Stimulated activated naive B cell treated with anti-CD40 and anti-IgM and Interleukin-4, amounts not matched to agents 10 μg/mL and 1 μg/mL and 100 μg/mL, for 72 hours (primary cell): ENCODE measurements around the gene ZNF615.
"Not testable (repeated sequence)": the region's sequence is repeated elsewhere in the genome, so short reads cannot be mapped to it uniquely, and the experiment has no call there.

ENCODE experiments used
- ATAC-seq, 2 donors: fragments of 150-1000 bp; cut with Tn5 transposase; replicated peaks; 2 replicates each; pipeline ENCODE4 v1.10.0; 2021; ENCODE audit warnings: moderate library complexity in 1 of 2
- DNase-seq: peaks from one replicate; pipeline ENCODE4 v3.0.0; 2021
- H3K27ac Mint-ChIP-seq: one replicate; pipeline ENCODE4 v1.8.0; 2022; ENCODE audit warnings: mild to moderate bottlenecking, mixed read lengths
- H3K27me3 Mint-ChIP-seq, 2 donors: one replicate each; pipeline ENCODE4 v1.8.0; 2022; ENCODE audit warnings: mixed read lengths in 2 of 2
- H3K36me3 Mint-ChIP-seq, 2 donors: one replicate each; pipeline ENCODE4 v1.8.0; 2022; ENCODE audit warnings: mixed read lengths in 2 of 2, mild to moderate bottlenecking in 1 of 2
- H3K4me1 Mint-ChIP-seq, 2 donors: one replicate each; pipeline ENCODE4 v1.8.0; 2022; ENCODE audit warnings: mixed read lengths in 2 of 2, mild to moderate bottlenecking in 1 of 2
- H3K4me3 Mint-ChIP-seq, 2 donors: one replicate each; pipeline ENCODE4 v1.8.0; 2022; ENCODE audit warnings: mild to moderate bottlenecking in 2 of 2, mixed read lengths in 2 of 2, moderate library complexity in 1 of 2
- H3K9me3 Mint-ChIP-seq, 2 donors: one replicate each; pipeline ENCODE4 v1.8.0; 2022; ENCODE audit warnings: mixed read lengths in 2 of 2, mild to moderate bottlenecking in 1 of 2

ZNF615 gene

GRCh38 chr19:52010674-52011073 lies 2.7 kb upstream of the ZNF615 start:
- H3K27ac Mint-ChIP-seq: no peak overlapping the region
- no peak overlapping the region for H3K4me3 Mint-ChIP-seq
- peaks cover 17 to 26% of the 10 kb centered on the region in 2 donors for H3K9me3 Mint-ChIP-seq
- peaks cover 43 to 58% of the 10 kb centered on the region in 2 donors for H3K36me3 Mint-ChIP-seq
- no peak for ATAC-seq
- peaks cover 7 to 10% of the 10 kb centered on the region in 2 donors for H3K4me1 Mint-ChIP-seq
- H3K27me3 Mint-ChIP-seq: no peaks in the 10 kb centered on the region
- DNase-seq: no peak

- Mint-ChIP-seq H3K4me1 (peaks cover 7 to 10% of the 10 kb centered on the region in 2 donors), H3K9me3 (peaks cover 12 to 16% of the 10 kb centered on the region in 2 donors), H3K27me3 (no peaks in the 10 kb centered on the region), H3K27ac (peak overlapping the region; percentile 99), H3K4me3 (peak overlapping the region; percentile 89 to 98), H3K36me3 (peaks cover 37 to 54% of the 10 kb centered on the region in 2 donors)
- DNase-seq: no peak
- peak; percentile 21 to 25 for ATAC-seq
These were observed 583 bp downstream of the ZNF615 start for GRCh38 chr19:52007451-52007805.

- Mint-ChIP-seq H3K9me3 (peaks cover 42 to 47% of the 10 kb centered on the region in 2 donors), H3K27ac (no peak overlapping the region), H3K4me1 (no peaks in the 10 kb centered on the region), H3K4me3 (no peak overlapping the region), H3K36me3 (peaks cover 70 to 87% of the 10 kb centered on the region in 2 donors), H3K27me3 (no peaks in the 10 kb centered on the region)
- DNase-seq: no peak
- no peak for ATAC-seq
These were observed 13.9 kb downstream of the ZNF615 start for GRCh38 chr19:51994048-51994644.

GRCh38 chr19:51993422-51993821 lies 14.6 kb downstream of the ZNF615 start:
- ATAC-seq: no peak
- no peak overlapping the region for H3K4me3 Mint-ChIP-seq
- H3K27ac Mint-ChIP-seq: no peak overlapping the region
- peaks cover 68 to 87% of the 10 kb centered on the region in 2 donors for H3K36me3 Mint-ChIP-seq
- H3K27me3 Mint-ChIP-seq: no peaks in the 10 kb centered on the region
- no peak for DNase-seq
- peaks cover 47 to 51% of the 10 kb centered on the region in 2 donors for H3K9me3 Mint-ChIP-seq
- H3K4me1 Mint-ChIP-seq: no peaks in the 10 kb centered on the region

- Mint-ChIP-seq H3K4me1 (peaks cover 2 to 10% of the 10 kb centered on the region in 2 donors), H3K4me3 (peak within 1 kb of the TSS; percentile 87 to 95), H3K9me3 (peaks cover 29 to 36% of the 10 kb centered on the region in 2 donors), H3K27ac (peak within 1 kb of the TSS; percentile 98), H3K27me3 (no peaks in the 10 kb centered on the region), H3K36me3 (peaks cover 43 to 70% of the 10 kb centered on the region in 2 donors)
- peak; percentile 98 to 99 for ATAC-seq
- peak; percentile 88 for DNase-seq
These were observed 21.4 kb downstream of the ZNF615 start, which contains the start of gene ZNF350 for GRCh38 chr19:51986309-51987291. Gene ZNF350, minus strand, starts transcription at chr19:51986840. Its CDS starts 12,480 bp downstream, at chr19:51974360.

GRCh38 chr19:51983361-51983760 lies 24.6 kb downstream of the ZNF615 start:
- H3K4me3 Mint-ChIP-seq: no peak overlapping the region

GRCh38 chr19:51980926-51981325 lies 27.1 kb downstream of the ZNF615 start:
- H3K4me3 Mint-ChIP-seq, ATAC-seq, H3K27me3 Mint-ChIP-seq, DNase-seq, H3K27ac Mint-ChIP-seq: not testable (repeated sequence)
- peaks cover 68 to 85% of the 10 kb centered on the region in 2 donors for H3K36me3 Mint-ChIP-seq
- H3K9me3 Mint-ChIP-seq: peaks cover 30% of the 10 kb centered on the region in 2 donors
- H3K4me1 Mint-ChIP-seq: peaks cover 0 to 13% of the 10 kb centered on the region in 2 donors

More at GRCh38 chr19:51983361-51983760, 24.6 kb downstream of the ZNF615 start:
- peaks cover 2 to 17% of the 10 kb centered on the region in 2 donors for H3K4me1 Mint-ChIP-seq
- H3K27me3 Mint-ChIP-seq: no peaks in the 10 kb centered on the region
- peaks cover 25 to 30% of the 10 kb centered on the region in 2 donors for H3K9me3 Mint-ChIP-seq
- peaks cover 62 to 79% of the 10 kb centered on the region in 2 donors for H3K36me3 Mint-ChIP-seq
- no peak for ATAC-seq
- no peak for DNase-seq
- H3K27ac Mint-ChIP-seq: no peak overlapping the region

GRCh38 chr19:51980116-51980736 lies 27.8 kb downstream of the ZNF615 start:
- Mint-ChIP-seq H3K4me1 (peaks cover 0 to 13% of the 10 kb centered on the region in 2 donors), H3K9me3 (peaks cover 30% of the 10 kb centered on the region in 2 donors), H3K36me3 (peaks cover 68 to 84% of the 10 kb centered on the region in 2 donors), H3K4me3 (no peak overlapping the region), H3K27me3 (no peaks in the 10 kb centered on the region), H3K27ac (no peak overlapping the region)
- ATAC-seq: no peak
- no peak for DNase-seq

GRCh38 chr19:51978882-51979281 lies 29.1 kb downstream of the ZNF615 start:
- no peak for DNase-seq
- H3K4me1 Mint-ChIP-seq: peaks cover 0 to 13% of the 10 kb centered on the region in 2 donors
- peaks cover 80 to 92% of the 10 kb centered on the region in 2 donors for H3K36me3 Mint-ChIP-seq
- no peak overlapping the region for H3K27ac Mint-ChIP-seq
- no peak for ATAC-seq
- H3K4me3 Mint-ChIP-seq: no peak overlapping the region
- H3K27me3 Mint-ChIP-seq: no peaks in the 10 kb centered on the region
- peaks cover 30 to 32% of the 10 kb centered on the region in 2 donors for H3K9me3 Mint-ChIP-seq

GRCh38 chr19:51977346-51977745 lies 30.7 kb downstream of the ZNF615 start:
- no peak for DNase-seq
- no peak overlapping the region for H3K27ac Mint-ChIP-seq
- H3K4me1 Mint-ChIP-seq: peaks cover 0 to 7% of the 10 kb centered on the region in 2 donors
- H3K4me3 Mint-ChIP-seq: no peak overlapping the region
- H3K36me3 Mint-ChIP-seq: peaks cover 78 to 90% of the 10 kb centered on the region in 2 donors
- peaks cover 27 to 32% of the 10 kb centered on the region in 2 donors for H3K9me3 Mint-ChIP-seq
- ATAC-seq: no peak
- H3K27me3 Mint-ChIP-seq: no peaks in the 10 kb centered on the region

- Mint-ChIP-seq H3K4me3 (no peak overlapping the region), H3K27ac (no peak overlapping the region), H3K4me1 (peaks cover 0 to 7% of the 10 kb centered on the region in 2 donors), H3K9me3 (peaks cover 29 to 33% of the 10 kb centered on the region in 2 donors), H3K27me3 (no peaks in the 10 kb centered on the region), H3K36me3 (peaks cover 80 to 92% of the 10 kb centered on the region in 2 donors)
- ATAC-seq (no peak), DNase-seq (no peak)
These were observed 31.2 kb downstream of the ZNF615 start for GRCh38 chr19:51976852-51977251.

- H3K36me3 Mint-ChIP-seq: peaks cover 81 to 92% of the 10 kb centered on the region in 2 donors
- ATAC-seq, H3K4me3 Mint-ChIP-seq, H3K27ac Mint-ChIP-seq, H3K4me1 Mint-ChIP-seq, DNase-seq, H3K27me3 Mint-ChIP-seq: not testable (repeated sequence)
- peaks cover 28 to 31% of the 10 kb centered on the region in 2 donors for H3K9me3 Mint-ChIP-seq
These were observed 32.2 kb downstream of the ZNF615 start for GRCh38 chr19:51975787-51976186.

GRCh38 chr19:51971624-51972023 lies 36.4 kb downstream of the ZNF615 start:
- H3K9me3 Mint-ChIP-seq: peaks cover 28 to 29% of the 10 kb centered on the region in 2 donors
- peaks cover 81 to 83% of the 10 kb centered on the region in 2 donors for H3K36me3 Mint-ChIP-seq
- DNase-seq (no peak), ATAC-seq (no peak)
- H3K4me1 Mint-ChIP-seq: no peaks in the 10 kb centered on the region
- no peak overlapping the region for H3K4me3 Mint-ChIP-seq
- H3K27ac Mint-ChIP-seq: no peak overlapping the region
- no peaks in the 10 kb centered on the region for H3K27me3 Mint-ChIP-seq

GRCh38 chr19:51970718-51971117 lies 37.3 kb downstream of the ZNF615 start:
- Mint-ChIP-seq H3K4me1 (no peaks in the 10 kb centered on the region), H3K4me3 (no peak overlapping the region), H3K9me3 (peaks cover 24 to 27% of the 10 kb centered on the region in 2 donors), H3K27ac (no peak overlapping the region), H3K27me3 (no peaks in the 10 kb centered on the region), H3K36me3 (peaks cover 85% of the 10 kb centered on the region in 2 donors)
- DNase-seq (no peak), ATAC-seq (no peak)
